Thyroid gland (tissue), 4 donors: Measurements from ENCODE around the gene IPPK. TPM values are rescaled to one million over a fixed set of nuclear protein-coding genes. Genes with fewer than 3 reads are reported as not detected.

ENCODE experiments used
- DNase-seq, 2 donors: peaks; one replicate each; pipeline ENCODE4 v3.0.0-alpha.2; 2019
- H3K27ac ChIP-seq, 3 donors: fragments of 200-600 bp; sonication (generic); 1 replicate in 2 of 3; 2 replicates in 1 of 3; pipeline ENCODE4 v1.5.1; 2016 to 2019; ENCODE audit warnings: mild to moderate bottlenecking in 1 of 3, moderate library complexity in 1 of 3
- H3K27me3 ChIP-seq: fragments of 200-600 bp; sonication (generic); one replicate; pipeline ENCODE4 v1.5.1; 2019
- H3K36me3 ChIP-seq, 2 donors: fragments of 200-600 bp; sonication (generic); one replicate each; pipeline ENCODE4 v1.5.1; 2016 to 2019
- H3K4me1 ChIP-seq, 2 donors: fragments of 200-600 bp; sonication (generic); one replicate each; pipeline ENCODE4 v1.5.1; 2017 to 2019
- H3K4me3 ChIP-seq, 3 donors: fragments of 200-600 bp; sonication (generic); replicated peaks in 1 of 3; 1 replicate in 2 of 3; 2 replicates in 1 of 3; pipeline ENCODE4 v1.5.1; 2016; ENCODE audit warnings: mild to moderate bottlenecking in 1 of 3
- H3K9me3 ChIP-seq: fragments of 200-600 bp; sonication (generic); one replicate; pipeline ENCODE4 v1.5.1; 2017
- CTCF ChIP-seq, 6 experiments: fragments of 200-600 bp in 3 of 6; fragments of 450-650 bp in 3 of 6; sonication (generic) in 3 of 6; IDR thresholded peaks; one replicate each; pipeline ENCODE4 v1.5.1; 2016 to 2019; ENCODE audit warnings: antibody characterized with exemption in 6 of 6, mild to moderate bottlenecking in 2 of 6, inconsistent platforms in 1 of 6, moderate library complexity in 1 of 6
- POLR2A ChIP-seq, 2 donors: fragments of 450-650 bp; IDR thresholded peaks; one replicate each; pipeline ENCODE4 v1.6.1; 2017; ENCODE audit warnings: antibody characterized with exemption in 2 of 2, mild to moderate bottlenecking in 2 of 2, moderate library complexity in 1 of 2
- WGBS, 2 donors: methylation state at CpG; one replicate each; pipeline ENCODE4 v1.1.5; 2017; 5-methylcytosine and 5-hydroxymethylcytosine counted together
- intact Hi-C: fragments of 100-400 bp; cut with DNase I; formaldehyde crosslinking; loops from one replicate; pipeline ENCODE4 v1.15.1; 2023
- total RNA-seq, 4 donors: library from RNA; depleted of rRNA; stranded (reverse); fragments of >200 nt; gene quantifications; one replicate each; pipeline ENCODE4 v1.2.3, GENCODE V29; 2016

The IPPK gene
- total RNA-seq, 4 donors from 2014 or later, result 6.3 to 12.2 (median 10.2) TPM

GRCh38 chr9:92661127-92661526 is 8.8 kb downstream of the IPPK start:
- Histone ChIP-seq H3K36me3 (peaks cover 0 to 8% of the 10 kb centered on the region in 2 donors), H3K27me3 (no peaks in the 10 kb centered on the region), H3K4me3 (no peak overlapping the region), H3K4me1 (peaks cover 0 to 11% of the 10 kb centered on the region in 2 donors), H3K27ac (no peak overlapping the region), H3K9me3 (no peaks in the 10 kb centered on the region)
- intact Hi-C loops, result no loop called here
- no peak for DNase-seq
- 86 to 90% methylated on average over 5 of the region's 5 CpGs for WGBS, 2 donors
- no peak for TF ChIP-seq CTCF (IDR thresholded peaks at IDR 0.05)
- no peak for TF ChIP-seq POLR2A (IDR thresholded peaks at IDR 0.05)

GRCh38 chr9:92660266-92660665 is 9.7 kb downstream of the IPPK start:
- WGBS, 2 donors, result 89 to 100% methylated on average over 3 to 4 of the region's 4 CpGs
- intact Hi-C loops, result no loop called here
- Histone ChIP-seq H3K4me3 (no peak overlapping the region), H3K9me3 (no peaks in the 10 kb centered on the region), H3K27ac (no peak overlapping the region), H3K4me1 (peaks cover 0 to 8% of the 10 kb centered on the region in 2 donors), H3K36me3 (peaks cover under 1 to 8% of the 10 kb centered on the region in 2 donors), H3K27me3 (no peaks in the 10 kb centered on the region)
- no peak for DNase-seq
- TF ChIP-seq CTCF (IDR thresholded peaks at IDR 0.05), result no peak
- TF ChIP-seq POLR2A (IDR thresholded peaks at IDR 0.05), result no peak

- TF ChIP-seq POLR2A (IDR thresholded peaks at IDR 0.05) (no peak), CTCF (IDR thresholded peaks at IDR 0.05) (no peak)
- H3K4me3 ChIP-seq, result no peak overlapping the region
- 82 to 94% methylated on average over 6 to 10 of the region's 10 CpGs for WGBS, 2 donors
- intact Hi-C loops, result no loop called here
- H3K9me3 ChIP-seq, result no peaks in the 10 kb centered on the region
- DNase-seq, result no peak
- peaks cover 6 to 8% of the 10 kb centered on the region in 2 donors for H3K36me3 ChIP-seq
- no peak overlapping the region for H3K27ac ChIP-seq
- H3K27me3 ChIP-seq, result no peaks in the 10 kb centered on the region
- H3K4me1 ChIP-seq, result peaks cover 0 to 3% of the 10 kb centered on the region in 2 donors
Observed at GRCh38 chr9:92659601-92660000, 10.3 kb downstream of the IPPK start.

GRCh38 chr9:92658611-92659010 is 11.3 kb downstream of the IPPK start:
- TF ChIP-seq CTCF (IDR thresholded peaks at IDR 0.05) (no peak), POLR2A (IDR thresholded peaks at IDR 0.05) (no peak)
- intact Hi-C loops, result no loop called here
- DNase-seq, result no peak
- Histone ChIP-seq H3K36me3 (peaks cover 6 to 8% of the 10 kb centered on the region in 2 donors), H3K27ac (no peak overlapping the region), H3K4me1 (no peaks in the 10 kb centered on the region), H3K4me3 (no peak overlapping the region), H3K27me3 (no peaks in the 10 kb centered on the region), H3K9me3 (no peaks in the 10 kb centered on the region)
- WGBS, 2 donors, result 96 to 97% methylated on average over 4 of the region's 4 CpGs

GRCh38 chr9:92658176-92658575 is 11.8 kb downstream of the IPPK start:
- H3K27me3 ChIP-seq, result no peaks in the 10 kb centered on the region
- intact Hi-C loops, result no loop called here
- no peaks in the 10 kb centered on the region for H3K9me3 ChIP-seq
- WGBS, 2 donors, result 95 to 96% methylated on average over 7 of the region's 7 CpGs
- H3K36me3 ChIP-seq, result peaks cover 6 to 8% of the 10 kb centered on the region in 2 donors
- H3K4me1 ChIP-seq, result no peaks in the 10 kb centered on the region
- TF ChIP-seq CTCF (IDR thresholded peaks at IDR 0.05) (no peak), POLR2A (IDR thresholded peaks at IDR 0.05) (no peak)
- H3K4me3 ChIP-seq, result no peak overlapping the region
- no peak overlapping the region for H3K27ac ChIP-seq
- DNase-seq, result no peak
